GM20000 (cell line): ENCODE data around the gene NPHP4.

Experiments
- DNase-seq: peaks from one replicate; pipeline ENCODE4 v3.0.0; 2012; ENCODE audit warnings: low spot score
- CTCF ChIP-seq: IDR thresholded peaks from 2 replicates; pipeline ENCODE4 v1.5.1; 2012; ENCODE audit warnings: mild to moderate bottlenecking, control low read depth; ENCODE audit errors: extremely low read depth, missing control alignments

NPHP4 gene

GRCh38 chr1:5936621-5937372, 55.4 kb downstream of the NPHP4 start:
- no peak for TF ChIP-seq CTCF
- no peak for DNase-seq

GRCh38 chr1:5936126-5936525, 56.1 kb downstream of the NPHP4 start:
- DNase-seq = no peak
- no peak for TF ChIP-seq CTCF

DNA sequence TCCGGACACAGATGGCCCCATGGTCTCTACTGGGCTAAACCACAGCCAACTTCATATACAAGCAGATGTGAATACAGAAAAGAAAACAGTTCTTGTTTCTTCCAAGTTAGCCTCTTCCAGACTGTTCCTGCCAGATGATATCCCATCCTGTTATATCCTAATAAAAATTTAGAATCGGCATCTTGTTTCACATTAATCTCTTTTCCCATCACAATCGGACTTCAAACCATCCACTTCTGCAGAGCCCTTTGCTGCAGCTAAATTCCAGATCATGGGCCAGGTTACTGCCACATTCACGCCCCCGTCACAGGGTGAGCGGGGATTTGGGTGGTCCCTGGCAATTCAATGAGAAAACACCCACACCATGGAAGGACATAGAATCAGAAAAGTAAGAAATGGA, 57.2 kb downstream of the NPHP4 start:
- TF ChIP-seq CTCF = no peak
- no peak for DNase-seq

GRCh38 chr1:5934058-5934884, 58.0 kb downstream of the NPHP4 start:
- no peak for TF ChIP-seq CTCF
- DNase-seq = no peak

GRCh38 chr1:5933676-5934057, 58.6 kb downstream of the NPHP4 start:
- TF ChIP-seq CTCF = no peak

DNA sequence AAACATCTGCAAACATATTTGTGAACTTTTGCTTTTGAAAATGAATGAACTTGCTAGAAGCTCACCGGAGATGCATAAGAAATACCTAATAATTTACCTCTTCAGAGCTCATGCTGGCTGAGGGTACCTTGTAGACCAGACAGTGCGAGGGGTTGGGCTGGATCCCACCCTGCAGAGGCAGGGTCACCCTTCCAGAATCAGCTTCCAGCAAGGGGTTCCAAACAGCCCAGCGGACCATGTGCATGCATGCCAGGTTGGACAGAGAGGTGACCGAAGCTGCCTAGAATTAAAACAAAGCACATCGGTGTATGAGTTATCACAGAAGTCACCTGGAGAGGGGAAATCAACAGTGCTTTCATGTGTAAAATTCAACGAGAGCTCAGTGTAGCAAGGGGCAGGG, 59.2 kb downstream of the NPHP4 start:
- TF ChIP-seq CTCF = no peak
- no peak for DNase-seq

More at GRCh38 chr1:5933676-5934057, 58.6 kb downstream of the NPHP4 start:
- DNase-seq = no peak

DNA sequence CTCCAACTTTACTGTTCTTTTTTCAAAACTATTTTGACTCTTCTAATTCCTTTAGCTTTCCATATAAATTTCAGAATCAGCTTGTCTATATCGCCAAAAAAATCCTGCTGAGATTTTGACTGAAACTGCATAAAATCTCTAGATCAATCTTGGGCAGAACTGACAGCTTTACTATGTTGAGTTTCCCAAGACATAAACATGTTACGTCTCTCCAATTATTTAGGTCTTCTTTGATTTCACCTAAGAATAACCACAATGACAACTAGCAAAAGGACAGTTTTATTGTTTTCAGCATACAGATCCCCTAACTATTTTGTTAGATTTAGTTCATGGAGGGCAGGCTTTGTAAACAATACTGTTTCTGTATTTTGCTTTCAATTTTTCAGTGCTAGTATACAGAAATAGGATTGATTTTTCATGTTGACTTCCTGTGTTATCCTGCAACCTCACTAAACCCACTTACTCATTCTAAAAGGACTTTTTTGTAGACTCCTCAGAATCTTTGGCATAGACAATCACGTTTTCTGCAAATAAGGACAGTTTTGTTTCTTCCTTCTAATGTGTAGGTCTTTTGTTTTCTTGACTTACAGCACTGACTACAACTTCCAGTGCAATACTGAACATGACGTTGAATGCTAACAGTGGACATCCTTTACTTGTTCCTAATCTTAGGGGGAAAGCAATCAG, 63.4 kb downstream of the NPHP4 start:
- no peak for TF ChIP-seq CTCF
- DNase-seq = no peak
